Right atrium auricular region (tissue), 2 donors: ENCODE measurements around the gene C16orf89. TPM values are rescaled to one million over a fixed set of nuclear protein-coding genes. Genes with fewer than 3 reads are reported as not detected.

Experiments
- DNase-seq: peaks from one replicate; pipeline ENCODE4 v3.0.0-alpha.2; 2019; ENCODE audit warnings: low spot score
- H3K27ac ChIP-seq, 2 donors: fragments of 200-600 bp; sonication (generic); 1 replicate in 1 of 2; 2 replicates in 1 of 2; pipeline ENCODE4 v1.5.1; 2016 to 2019
- H3K27me3 ChIP-seq, 2 donors: fragments of 200-600 bp; sonication (generic); one replicate each; pipeline versions ENCODE4 v1.5.1 to v1.6.0; 2017 to 2019
- H3K36me3 ChIP-seq: fragments of 200-600 bp; sonication (generic); one replicate; pipeline ENCODE4 v1.5.1; 2016
- H3K4me1 ChIP-seq, 2 donors: fragments of 200-600 bp; sonication (generic); one replicate each; pipeline versions ENCODE4 v1.5.1 to v1.6.0; 2017 to 2019
- H3K4me3 ChIP-seq, 2 donors: fragments of 200-600 bp; sonication (generic); 1 replicate in 1 of 2; 2 replicates in 1 of 2; pipeline ENCODE4 v1.5.1; 2017 to 2019; ENCODE audit warnings: mild to moderate bottlenecking in 1 of 2, moderate library complexity in 1 of 2
- H3K9me3 ChIP-seq, 2 donors: fragments of 200-600 bp; sonication (generic); one replicate each; pipeline ENCODE4 v1.5.1; 2019
- total RNA-seq, 2 donors: library from RNA; depleted of rRNA; stranded (reverse); fragments of >200 nt; gene quantifications; one replicate each; pipeline ENCODE4 v1.1.0, GENCODE V29; 2016
- TF ChIP-seq, protein P1 (sequence below), 2 donors: fragments of 200-600 bp; sonication (generic); IDR thresholded peaks; one replicate each; pipeline ENCODE4 v1.5.1; 2019; ENCODE audit warnings: antibody characterized with exemption in 2 of 2

The C16orf89 gene
- total RNA-seq, 2 donors from 2014 or later, result 5.2 to 5.4 TPM

DNA sequence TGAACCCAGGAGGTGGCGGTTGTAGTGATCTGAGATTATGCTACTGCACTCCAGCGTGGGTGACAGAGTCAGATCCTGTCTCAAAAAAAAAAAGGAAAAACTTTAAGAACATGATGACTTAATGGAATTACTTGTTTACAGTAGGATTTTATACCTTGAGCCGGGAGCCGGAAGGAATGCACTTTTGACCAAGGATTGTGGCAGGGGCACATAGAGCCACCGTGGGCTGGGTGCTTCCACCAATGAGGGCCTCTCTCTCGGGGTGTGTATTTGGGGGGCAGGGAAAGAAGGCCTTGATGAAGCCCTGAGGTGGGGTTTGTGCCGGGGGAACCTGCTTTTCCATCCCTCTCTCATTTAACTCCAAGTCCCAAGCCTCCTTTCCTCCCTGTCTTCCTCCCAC is 25.3 kb downstream of the C16orf89 start:
- H3K4me1 ChIP-seq, result peaks cover 0 to 6% of the 10 kb centered on the region in 2 donors
- H3K27ac ChIP-seq, result no peak overlapping the region
- H3K9me3 ChIP-seq, result no peaks in the 10 kb centered on the region
- no peaks in the 10 kb centered on the region for H3K36me3 ChIP-seq
- DNase-seq, result no peak
- no peak overlapping the region for H3K4me3 ChIP-seq
- H3K27me3 ChIP-seq, result no peaks in the 10 kb centered on the region
- TF ChIP-seq, protein P1, sequence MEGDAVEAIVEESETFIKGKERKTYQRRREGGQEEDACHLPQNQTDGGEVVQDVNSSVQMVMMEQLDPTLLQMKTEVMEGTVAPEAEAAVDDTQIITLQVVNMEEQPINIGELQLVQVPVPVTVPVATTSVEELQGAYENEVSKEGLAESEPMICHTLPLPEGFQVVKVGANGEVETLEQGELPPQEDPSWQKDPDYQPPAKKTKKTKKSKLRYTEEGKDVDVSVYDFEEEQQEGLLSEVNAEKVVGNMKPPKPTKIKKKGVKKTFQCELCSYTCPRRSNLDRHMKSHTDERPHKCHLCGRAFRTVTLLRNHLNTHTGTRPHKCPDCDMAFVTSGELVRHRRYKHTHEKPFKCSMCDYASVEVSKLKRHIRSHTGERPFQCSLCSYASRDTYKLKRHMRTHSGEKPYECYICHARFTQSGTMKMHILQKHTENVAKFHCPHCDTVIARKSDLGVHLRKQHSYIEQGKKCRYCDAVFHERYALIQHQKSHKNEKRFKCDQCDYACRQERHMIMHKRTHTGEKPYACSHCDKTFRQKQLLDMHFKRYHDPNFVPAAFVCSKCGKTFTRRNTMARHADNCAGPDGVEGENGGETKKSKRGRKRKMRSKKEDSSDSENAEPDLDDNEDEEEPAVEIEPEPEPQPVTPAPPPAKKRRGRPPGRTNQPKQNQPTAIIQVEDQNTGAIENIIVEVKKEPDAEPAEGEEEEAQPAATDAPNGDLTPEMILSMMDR (IDR thresholded peaks at IDR 0.05), result no peak

DNA sequence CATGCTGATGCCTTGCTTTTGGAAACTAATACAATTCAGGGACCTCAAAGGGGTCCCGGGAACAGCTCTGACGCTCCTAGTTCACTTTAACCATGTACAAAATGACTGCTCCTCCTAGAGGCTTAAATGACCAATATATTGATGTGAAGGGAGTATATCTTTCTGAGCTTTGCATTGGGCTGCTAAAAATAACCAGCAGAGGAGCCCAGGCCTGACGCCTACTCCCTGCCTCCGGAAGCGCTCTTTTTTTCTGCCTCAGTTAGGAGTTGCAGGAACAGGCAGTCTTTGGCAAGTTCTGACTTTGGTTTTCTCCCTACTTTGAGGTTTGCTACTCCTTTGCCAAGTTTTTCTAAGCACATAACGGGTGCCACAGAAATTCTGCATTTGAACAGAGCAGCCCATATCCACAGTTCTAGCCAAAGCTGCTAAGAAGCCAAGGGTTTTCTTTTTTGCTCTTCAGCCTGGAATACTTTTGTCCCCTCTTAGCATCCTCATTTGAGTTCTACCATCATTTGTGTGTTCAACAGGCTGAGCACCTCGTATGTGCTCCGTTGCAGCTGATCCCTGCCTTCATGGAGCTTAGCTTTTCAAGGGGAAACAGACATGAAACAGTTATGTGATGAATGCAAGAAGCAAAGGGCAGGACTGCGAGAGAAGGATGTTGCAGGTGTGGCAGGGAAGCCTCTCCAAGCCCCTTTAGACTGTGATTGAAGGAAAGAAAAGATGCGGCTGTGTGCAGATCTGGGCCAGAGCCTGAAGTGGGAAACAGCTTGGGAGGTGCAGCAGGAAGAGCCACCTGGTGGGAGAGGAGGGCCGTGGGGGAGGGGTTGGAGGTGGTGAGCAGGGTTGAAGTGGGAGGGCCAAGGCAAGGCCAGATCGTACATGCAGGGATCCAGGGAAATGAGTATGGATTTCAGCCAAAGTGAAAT is 29.3 kb downstream of the C16orf89 start:
- Histone ChIP-seq H3K27ac (no peak overlapping the region), H3K4me3 (no peak overlapping the region), H3K27me3 (no peaks in the 10 kb centered on the region), H3K36me3 (no peaks in the 10 kb centered on the region), H3K9me3 (no peaks in the 10 kb centered on the region), H3K4me1 (peaks cover 0 to 25% of the 10 kb centered on the region in 2 donors)
- TF ChIP-seq, protein P1 (IDR thresholded peaks at IDR 0.05), result no peak
- DNase-seq, result no peak

DNA sequence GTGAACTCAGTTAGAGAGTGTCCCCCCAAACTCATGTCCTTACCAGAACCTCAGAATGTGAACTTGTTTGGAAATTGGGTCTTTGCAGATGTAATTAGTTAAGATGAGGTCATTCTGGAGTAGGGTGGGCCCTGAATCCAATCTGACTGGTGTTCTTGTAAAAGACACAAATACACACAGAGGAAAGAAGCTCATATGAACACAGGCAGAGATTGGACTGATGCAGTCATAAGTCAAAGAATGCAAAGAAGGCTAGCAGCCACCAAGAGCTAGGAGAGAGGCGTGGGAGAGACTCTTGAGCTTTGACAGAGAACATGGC is 29.9 kb downstream of the C16orf89 start:
- TF ChIP-seq, protein P1 (IDR thresholded peaks at IDR 0.05), result no peak
- Histone ChIP-seq H3K4me3 (no peak overlapping the region), H3K27me3 (no peaks in the 10 kb centered on the region), H3K27ac (no peak overlapping the region), H3K36me3 (no peaks in the 10 kb centered on the region), H3K4me1 (peaks cover 0 to 25% of the 10 kb centered on the region in 2 donors), H3K9me3 (no peaks in the 10 kb centered on the region)
- no peak for DNase-seq

GRCh38 chr16:5034167-5034523 is 31.6 kb downstream of the C16orf89 start:
- TF ChIP-seq, protein P1 (IDR thresholded peaks at IDR 0.05), result no peak
- peak overlapping the region; percentile 63 to 71 for H3K27ac ChIP-seq
- no peaks in the 10 kb centered on the region for H3K36me3 ChIP-seq
- peak overlapping the region; percentile 85 to 97 for H3K4me3 ChIP-seq
- H3K4me1 ChIP-seq, result peaks cover 0 to 25% of the 10 kb centered on the region in 2 donors
- DNase-seq, result no peak
- H3K9me3 ChIP-seq, result no peaks in the 10 kb centered on the region
- no peaks in the 10 kb centered on the region for H3K27me3 ChIP-seq

DNA sequence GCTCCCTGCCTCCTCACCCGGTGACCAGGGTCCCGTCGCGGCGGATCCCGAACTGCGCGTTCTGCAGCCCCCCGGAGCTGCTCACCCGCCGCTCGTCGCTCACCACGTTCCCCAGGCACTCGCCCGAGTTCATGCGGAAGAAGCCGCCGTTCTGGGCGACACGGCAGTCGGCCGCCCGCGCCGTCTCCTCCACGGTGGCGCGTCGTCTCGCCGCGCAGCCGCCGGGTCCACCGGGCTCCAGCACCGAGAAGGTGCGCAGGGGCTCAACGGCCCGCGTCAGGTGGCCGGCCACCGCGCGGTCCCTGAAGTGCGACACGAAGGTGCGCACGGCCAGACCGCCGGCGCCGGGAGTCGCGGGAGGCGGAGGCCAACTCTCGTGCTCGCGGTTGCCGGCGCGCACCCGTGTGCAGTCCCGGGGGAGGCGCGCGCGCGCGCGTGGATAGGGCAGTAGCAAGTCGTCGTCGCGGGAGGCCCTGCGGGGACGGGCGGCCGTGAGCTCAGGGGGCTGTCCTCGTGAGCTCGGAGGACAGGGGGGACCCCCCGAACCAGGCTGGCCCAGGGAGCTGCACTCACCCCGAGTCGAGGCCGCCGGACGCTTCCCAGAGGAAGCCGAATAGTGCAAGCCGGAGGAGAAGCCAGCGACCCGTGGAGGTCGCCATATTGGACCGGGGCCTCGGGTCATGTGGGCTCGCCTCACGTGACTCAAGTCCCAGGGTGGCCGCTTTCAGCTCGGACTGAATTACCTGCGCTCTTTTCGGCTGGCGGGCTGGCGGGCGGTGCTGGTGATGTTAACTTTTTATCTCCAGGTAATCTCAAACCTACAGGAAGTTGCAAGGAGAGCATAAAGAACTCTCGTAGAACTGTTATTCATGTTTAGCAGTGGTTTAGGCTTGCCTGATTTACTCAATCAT is 32.2 kb downstream of the C16orf89 start, which contains the start of gene NAGPA:
Gene NAGPA, minus strand, starts transcription at position 680 of the 911 bp plus-strand sequence. Its CDS starts 21 bp downstream, at position 659.
- no peaks in the 10 kb centered on the region for H3K36me3 ChIP-seq
- peak within 1 kb of the TSS; percentile 63 to 71 for H3K27ac ChIP-seq
- peak; percentile 92 for DNase-seq
- peaks cover 0 to 25% of the 10 kb centered on the region in 2 donors for H3K4me1 ChIP-seq
- H3K9me3 ChIP-seq, result no peaks in the 10 kb centered on the region
- peak within 1 kb of the TSS; percentile 85 to 97 for H3K4me3 ChIP-seq
- TF ChIP-seq, protein P1 (IDR thresholded peaks at IDR 0.05), result no peak
- H3K27me3 ChIP-seq, result no peaks in the 10 kb centered on the region
